Thymus (tissue), 11 donors: ENCODE data around the gene SEMA3A. TPM values are rescaled to one million over a fixed set of nuclear protein-coding genes. Genes with fewer than 3 reads are reported as not detected.

Experiments
- DNase-seq, 9 donors: peaks; one replicate each; pipeline ENCODE4 v3.0.0-alpha.2; 2013; ENCODE audit warnings: low spot score in 9 of 9, low read depth in 6 of 9, missing footprints in 1 of 9
- H3K27ac ChIP-seq, 2 donors: one replicate each; pipeline ENCODE4 v1.5.1; 2013; ENCODE audit warnings: control low read depth in 1 of 2, low read depth in 1 of 2, low read length in 1 of 2, mild to moderate bottlenecking in 1 of 2, moderate library complexity in 1 of 2
- H3K27me3 ChIP-seq, 2 donors: one replicate each; pipeline ENCODE4 v1.5.1; 2013; ENCODE audit warnings: low read length in 1 of 2; ENCODE audit not compliant: control insufficient read depth in 2 of 2, insufficient read depth in 1 of 2
- H3K36me3 ChIP-seq, 2 donors: one replicate each; pipeline ENCODE4 v1.5.1; 2013; ENCODE audit warnings: low read length in 1 of 2, mild to moderate bottlenecking in 1 of 2, moderate library complexity in 1 of 2; ENCODE audit not compliant: control insufficient read depth in 2 of 2, insufficient read depth in 2 of 2
- H3K4me1 ChIP-seq, 2 donors: one replicate each; pipeline ENCODE4 v1.5.1; 2013; ENCODE audit warnings: low read length in 2 of 2; ENCODE audit not compliant: control insufficient read depth in 2 of 2, insufficient read depth in 2 of 2
- H3K4me3 ChIP-seq, 2 donors: one replicate each; pipeline ENCODE4 v1.5.1; 2013; ENCODE audit warnings: low read length in 2 of 2, control low read depth in 1 of 2, mild to moderate bottlenecking in 1 of 2
- H3K9me3 ChIP-seq, 2 donors: one replicate each; pipeline ENCODE4 v1.5.1; 2013; ENCODE audit warnings: low read length in 1 of 2, mild to moderate bottlenecking in 1 of 2; ENCODE audit not compliant: control insufficient read depth in 2 of 2, insufficient read depth in 1 of 2
- WGBS: extraction: QIAGEN DNeasy Blood & Tissue Kit; methylation state at CpG from one replicate; pipeline ENCODE4 v1.1.7; 2013; 5-methylcytosine and 5-hydroxymethylcytosine counted together
- polyA plus RNA-seq: library from polyadenylated mRNA; stranded (reverse); fragments of 200-250 nt; gene quantifications from one replicate; pipeline ENCODE4 v1.2.3, GENCODE V29; 2013
- total RNA-seq: library from RNA; stranded (reverse); fragments of 120-200 nt; gene quantifications from one replicate; pipeline ENCODE4 v1.2.4, GENCODE V29; 2013
- donor health status: healthy.

SEMA3A gene
- total and polyA plus RNA-seq, 2 donors = 0.27 to 1.0 TPM

DNA sequence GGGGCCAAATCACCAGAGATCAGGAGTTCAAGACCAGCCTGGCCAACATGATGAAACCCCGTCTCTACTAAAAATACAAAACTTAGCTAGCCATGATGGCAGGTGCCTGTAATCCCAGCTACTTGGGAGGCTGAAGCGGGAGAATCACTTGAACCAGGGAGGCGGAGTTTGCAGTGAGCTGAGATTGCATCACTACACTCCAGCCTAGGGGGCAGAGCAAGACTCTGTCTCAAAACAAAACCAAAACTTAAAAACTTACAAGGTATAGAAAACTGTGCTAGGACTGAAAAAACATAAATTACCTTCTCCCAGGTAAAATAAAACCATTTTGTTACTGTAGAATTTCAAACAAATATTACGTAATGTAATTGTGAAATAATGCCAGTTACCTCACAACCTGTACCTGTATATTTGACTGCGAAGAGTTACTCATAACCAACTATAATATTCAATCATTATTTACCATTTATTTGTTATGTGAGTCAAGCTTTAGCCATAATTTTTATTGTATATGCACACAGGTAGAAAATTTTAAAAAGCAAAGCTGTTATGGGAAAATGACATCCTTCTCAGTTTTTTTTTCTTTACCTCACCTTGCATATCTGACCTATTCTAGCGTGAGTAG, 180.9 kb downstream of the SEMA3A start:
- 96% methylated on average over 6 of the region's 6 CpGs for WGBS
- no peak overlapping the region for H3K27ac ChIP-seq
- no peak for DNase-seq
- no peaks in the 10 kb centered on the region for H3K27me3 ChIP-seq
- H3K4me3 ChIP-seq = no peak overlapping the region
- no peaks in the 10 kb centered on the region for H3K9me3 ChIP-seq
- no peaks in the 10 kb centered on the region for H3K4me1 ChIP-seq
- H3K36me3 ChIP-seq = no peaks in the 10 kb centered on the region

DNA sequence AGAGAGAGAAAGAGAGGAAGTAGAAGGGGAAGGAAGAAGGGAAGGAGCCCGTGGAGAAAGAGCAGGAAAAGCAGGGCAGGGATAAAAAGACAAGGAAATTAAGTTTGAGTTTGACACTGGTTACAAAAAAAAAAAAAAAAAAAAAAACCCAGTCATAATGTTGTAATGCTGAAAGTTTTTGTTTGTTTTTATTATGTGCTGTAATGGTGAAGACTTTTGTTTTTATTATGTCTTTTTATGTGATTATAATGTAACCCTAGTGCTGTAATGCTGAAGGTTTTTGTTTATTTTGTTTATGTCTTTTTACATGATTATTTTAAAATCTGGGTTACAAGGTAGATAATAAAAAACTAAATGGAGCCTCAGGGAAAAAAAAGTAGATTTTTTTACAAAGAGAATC, 184.8 kb downstream of the SEMA3A start:
- Histone ChIP-seq H3K27me3 (no peaks in the 10 kb centered on the region), H3K27ac (no peak overlapping the region), H3K36me3 (no peaks in the 10 kb centered on the region), H3K4me1 (no peaks in the 10 kb centered on the region), H3K4me3 (no peak overlapping the region), H3K9me3 (no peaks in the 10 kb centered on the region)
- WGBS = 0% methylated on average over 1 of the region's 1 CpG
- no peak for DNase-seq

DNA sequence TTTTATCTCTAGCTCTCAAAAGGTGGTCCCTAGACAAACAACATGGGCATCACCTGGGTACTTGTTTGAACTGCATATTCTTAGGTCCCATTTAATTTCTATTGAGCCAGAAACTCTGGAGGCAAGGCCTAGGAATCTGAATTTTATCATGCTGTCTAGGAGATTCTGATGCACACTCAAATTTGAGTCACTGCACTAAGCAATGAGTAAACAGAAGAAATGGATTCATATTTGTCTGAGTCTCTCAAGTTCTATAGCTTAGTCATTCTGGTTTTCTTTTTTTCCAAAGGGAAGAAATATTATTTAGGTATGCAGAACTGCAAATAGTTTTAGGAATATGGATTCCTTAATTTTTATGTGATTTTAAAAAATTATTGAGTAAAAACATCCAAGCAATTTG, 185.5 kb downstream of the SEMA3A start:
- Histone ChIP-seq H3K4me3 (no peak overlapping the region), H3K9me3 (no peaks in the 10 kb centered on the region), H3K27ac (no peak overlapping the region), H3K27me3 (no peaks in the 10 kb centered on the region), H3K4me1 (no peaks in the 10 kb centered on the region), H3K36me3 (no peaks in the 10 kb centered on the region)
- no peak for DNase-seq

DNA sequence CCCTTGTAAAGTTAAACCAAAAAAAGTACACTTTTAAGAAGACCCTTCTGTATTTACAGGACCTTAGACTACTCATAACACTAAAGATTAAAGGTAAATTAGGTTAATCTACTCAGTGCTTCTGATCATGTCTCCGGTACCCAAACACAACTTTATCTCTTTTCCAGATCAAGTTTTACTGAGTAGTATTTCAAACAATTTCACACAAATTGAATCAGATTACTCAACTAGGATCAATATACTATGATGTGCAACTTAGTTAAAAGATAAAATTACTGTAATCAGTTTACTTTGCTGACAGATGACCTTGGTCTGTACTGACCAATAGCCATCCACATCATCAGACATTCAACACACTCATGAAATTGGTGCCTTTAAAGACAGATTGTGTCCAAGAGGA, 191.4 kb downstream of the SEMA3A start:
- no peaks in the 10 kb centered on the region for H3K36me3 ChIP-seq
- no peaks in the 10 kb centered on the region for H3K4me1 ChIP-seq
- DNase-seq = no peak
- WGBS = 99% methylated on average over 1 of the region's 1 CpG
- no peaks in the 10 kb centered on the region for H3K27me3 ChIP-seq
- no peak overlapping the region for H3K27ac ChIP-seq
- no peak overlapping the region for H3K4me3 ChIP-seq
- H3K9me3 ChIP-seq = no peaks in the 10 kb centered on the region

DNA sequence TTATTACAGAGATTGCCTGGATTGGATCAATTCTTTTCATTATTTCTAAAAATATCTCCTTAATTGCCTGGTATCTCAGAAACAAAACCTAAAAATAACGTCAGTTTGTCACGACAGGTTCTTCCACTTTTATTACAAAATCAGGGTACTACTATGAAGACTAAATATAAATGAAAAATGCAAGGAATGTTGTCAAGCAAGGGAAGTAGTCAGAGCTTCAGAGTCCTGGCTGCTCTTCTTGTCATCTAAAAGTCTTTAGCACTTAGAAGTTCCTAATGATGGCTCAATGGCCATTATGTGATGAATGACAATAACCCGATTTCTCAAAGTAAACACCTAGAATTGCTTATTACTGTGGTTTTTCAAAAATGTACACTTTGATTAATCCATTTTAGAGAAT, 192.2 kb downstream of the SEMA3A start:
- 89% methylated on average over 3 of the region's 3 CpGs for WGBS
- no peak for DNase-seq

DNA sequence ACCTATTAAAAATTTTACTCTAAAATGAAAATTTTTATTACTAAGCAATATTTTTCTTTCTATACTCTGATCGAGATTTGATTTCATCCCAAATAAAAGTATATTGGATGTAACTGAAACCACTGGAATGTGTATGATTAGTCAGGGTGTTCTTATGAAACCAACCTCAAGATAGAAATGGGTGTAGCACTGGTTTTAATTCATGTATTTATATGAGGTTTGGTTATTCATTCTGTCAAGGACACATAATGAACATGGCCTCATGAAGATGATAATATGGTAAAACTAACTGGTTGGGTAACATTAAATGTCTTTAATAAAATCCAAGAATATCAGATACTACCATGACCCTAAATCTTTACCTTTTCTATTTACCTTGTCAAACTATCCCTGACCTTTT, 197.7 kb downstream of the SEMA3A start:
- Histone ChIP-seq H3K4me3 (no peak overlapping the region), H3K4me1 (no peaks in the 10 kb centered on the region), H3K36me3 (no peaks in the 10 kb centered on the region), H3K27me3 (no peaks in the 10 kb centered on the region), H3K9me3 (no peaks in the 10 kb centered on the region), H3K27ac (no peak overlapping the region)
- WGBS = 0% methylated on average over 1 of the region's 1 CpG
- DNase-seq = no peak

More for the DNA sequence above, 192.2 kb downstream of the SEMA3A start:
- H3K4me1 ChIP-seq = no peaks in the 10 kb centered on the region
- no peaks in the 10 kb centered on the region for H3K27me3 ChIP-seq
- H3K9me3 ChIP-seq = no peaks in the 10 kb centered on the region
- no peaks in the 10 kb centered on the region for H3K36me3 ChIP-seq
- H3K4me3 ChIP-seq = no peak overlapping the region
- no peak overlapping the region for H3K27ac ChIP-seq

DNA sequence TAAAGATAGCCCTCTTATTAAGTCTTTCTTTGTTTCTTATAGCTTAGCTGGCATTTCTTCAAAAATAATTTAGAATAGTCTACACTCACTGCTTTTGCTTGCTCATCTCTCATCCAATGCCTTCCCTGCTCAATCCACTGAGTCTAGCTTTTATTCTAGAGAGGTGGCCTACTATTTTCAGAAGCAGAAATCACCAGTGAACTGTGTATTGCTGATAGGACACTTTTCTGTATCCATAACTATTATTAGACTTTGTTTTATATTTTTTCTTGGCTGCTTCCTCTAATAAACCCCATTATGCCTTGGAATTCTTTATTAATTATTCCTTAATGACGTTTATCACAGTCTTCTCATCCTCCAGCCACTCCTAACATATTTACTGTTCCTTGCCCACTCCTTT, 206.8 kb downstream of the SEMA3A start:
- no peak for DNase-seq
- no peaks in the 10 kb centered on the region for H3K4me1 ChIP-seq
- H3K27me3 ChIP-seq = no peaks in the 10 kb centered on the region
- 90% methylated on average over 1 of the region's 1 CpG for WGBS
- H3K4me3 ChIP-seq = no peak overlapping the region
- H3K27ac ChIP-seq = no peak overlapping the region
- no peaks in the 10 kb centered on the region for H3K36me3 ChIP-seq
- H3K9me3 ChIP-seq = no peaks in the 10 kb centered on the region

DNA sequence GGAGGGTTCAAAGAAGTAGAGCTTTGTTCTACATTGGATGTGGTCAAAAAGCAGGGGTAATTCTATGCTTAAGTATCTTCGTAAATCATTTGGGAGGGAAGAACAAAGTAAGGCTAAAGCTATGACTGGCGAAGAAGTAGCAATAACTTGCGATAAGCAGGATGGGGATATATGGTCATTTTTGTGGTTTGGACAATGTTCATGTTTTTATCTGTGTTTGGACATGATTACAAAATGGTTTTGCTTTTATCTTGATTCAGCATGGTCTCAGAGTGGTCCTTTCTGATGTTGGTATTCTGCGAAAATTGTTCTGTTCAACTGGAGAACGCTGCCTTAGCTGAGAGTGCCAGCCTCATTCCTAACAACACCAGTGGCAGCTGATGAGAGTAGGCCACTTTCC, 208.8 kb downstream of the SEMA3A start:
- H3K4me1 ChIP-seq = no peaks in the 10 kb centered on the region
- no peaks in the 10 kb centered on the region for H3K9me3 ChIP-seq
- H3K4me3 ChIP-seq = no peak overlapping the region
- no peaks in the 10 kb centered on the region for H3K27me3 ChIP-seq
- WGBS = 98% methylated on average over 5 of the region's 5 CpGs
- H3K27ac ChIP-seq = no peak overlapping the region
- H3K36me3 ChIP-seq = no peaks in the 10 kb centered on the region
- DNase-seq = no peak

DNA sequence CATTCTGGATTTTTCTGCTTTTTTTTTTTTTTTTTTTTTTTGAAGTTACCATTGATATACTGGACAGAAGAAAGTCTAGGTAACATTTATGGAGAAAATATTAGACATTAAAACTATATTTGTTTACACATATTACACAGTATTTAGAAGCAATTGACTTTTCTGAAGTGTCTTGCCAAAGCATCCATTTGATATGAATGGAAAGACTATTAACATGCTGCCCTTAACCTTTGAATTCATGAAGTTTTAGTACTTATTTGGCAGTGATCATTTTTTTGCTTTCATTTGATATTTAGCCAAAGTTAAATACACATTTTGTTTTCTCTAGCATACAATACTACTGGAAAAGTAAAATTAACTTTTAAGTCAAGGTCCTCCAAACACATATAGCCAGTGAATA, 210.0 kb downstream of the SEMA3A start:
- Histone ChIP-seq H3K4me1 (no peaks in the 10 kb centered on the region), H3K27ac (no peak overlapping the region), H3K27me3 (no peaks in the 10 kb centered on the region), H3K36me3 (no peaks in the 10 kb centered on the region), H3K9me3 (no peaks in the 10 kb centered on the region), H3K4me3 (no peak overlapping the region)
- DNase-seq = no peak

DNA sequence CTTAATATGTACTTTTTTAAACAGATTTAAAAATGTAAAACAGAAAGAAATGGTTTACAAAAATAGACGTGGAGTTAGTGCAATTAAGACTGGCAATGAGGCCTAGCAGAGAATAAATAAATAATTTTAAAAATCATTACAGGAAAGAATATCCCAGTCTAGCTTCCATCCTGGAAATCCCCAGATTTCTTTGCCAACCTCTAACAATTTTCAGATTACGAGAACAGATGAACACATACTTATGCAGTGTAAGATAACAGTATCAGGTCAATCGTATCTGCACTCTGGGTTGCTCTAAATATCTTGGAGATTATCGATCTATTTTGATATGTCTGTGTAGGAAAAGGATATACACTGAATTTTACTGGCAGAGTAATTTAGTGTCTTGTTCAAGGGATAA, 210.5 kb downstream of the SEMA3A start:
- no peak for DNase-seq
- Histone ChIP-seq H3K9me3 (no peaks in the 10 kb centered on the region), H3K4me1 (no peaks in the 10 kb centered on the region), H3K27ac (no peak overlapping the region), H3K27me3 (no peaks in the 10 kb centered on the region), H3K36me3 (no peaks in the 10 kb centered on the region), H3K4me3 (no peak overlapping the region)
- 86% methylated on average over 4 of the region's 4 CpGs for WGBS
